Kidney (tissue), 14 donors: ENCODE results near the gene ADTRP. TPM values are rescaled to one million over a fixed set of nuclear protein-coding genes. Genes with fewer than 3 reads are reported as not detected.

ENCODE experiments used
- DNase-seq, 5 donors: peaks; one replicate each; pipeline ENCODE4 v3.0.0-alpha.2; 2013 to 2020
- FAIRE-seq: peaks from 2 replicates; lab custom pipeline; 2012; peaks lifted over from hg19 to GRCh38; lab: Jason Lieb, UNC
- H3K27ac ChIP-seq, 2 donors: one replicate each; pipeline ENCODE4 v1.7.0; 2013; ENCODE audit warnings: low read depth in 2 of 2, low read length in 2 of 2, inconsistent platforms in 1 of 2
- H3K27me3 ChIP-seq: one replicate; pipeline ENCODE4 v1.7.1; 2013; ENCODE audit warnings: low read length, inconsistent platforms; ENCODE audit not compliant: control insufficient read depth, insufficient read depth
- H3K36me3 ChIP-seq, 3 donors: one replicate each; pipeline versions ENCODE4 v1.7.0 to v1.7.1; 2013; ENCODE audit warnings: low read length in 3 of 3, control low read depth in 1 of 3, inconsistent platforms in 1 of 3; ENCODE audit not compliant: insufficient read depth in 3 of 3, control insufficient read depth in 2 of 3
- H3K4me1 ChIP-seq, 3 donors: one replicate each; pipeline versions ENCODE4 v1.7.0 to v1.7.1; 2013; ENCODE audit warnings: low read length in 3 of 3, inconsistent platforms in 1 of 3, low read depth in 1 of 3; ENCODE audit not compliant: control insufficient read depth in 2 of 3, insufficient read depth in 2 of 3
- H3K4me3 ChIP-seq, 3 donors: one replicate each; pipeline versions ENCODE4 v1.7.0 to v1.8.1; 2013; ENCODE audit warnings: low read length in 3 of 3, control low read depth in 1 of 3, inconsistent platforms in 1 of 3
- H3K9ac ChIP-seq, 3 donors: one replicate each; pipeline versions ENCODE4 v1.7.0 to v1.7.1; 2013; ENCODE audit warnings: low read length in 3 of 3, control low read depth in 1 of 3, inconsistent platforms in 1 of 3
- H3K9me3 ChIP-seq, 3 donors: one replicate each; pipeline versions ENCODE4 v1.7.0 to v1.7.1; 2013; ENCODE audit warnings: low read length in 3 of 3, control low read depth in 1 of 3, inconsistent platforms in 1 of 3; ENCODE audit not compliant: control insufficient read depth in 2 of 3, insufficient read depth in 1 of 3
- CTCF ChIP-seq: IDR thresholded peaks from 3 replicates; pipeline ENCODE4 v1.5.1; 2012; ENCODE audit warnings: mild to moderate bottlenecking, moderate library complexity, borderline replicate concordance; ENCODE audit not compliant: insufficient read depth; ENCODE audit errors: extremely low read depth
- intact Hi-C: fragments of 100-400 bp; cut with DNase I; formaldehyde crosslinking; loops from one replicate; pipeline ENCODE4 v1.11.1; 2022
- polyA plus RNA-seq: library from polyadenylated mRNA; stranded (reverse); fragments of 350-450 nt; fragmentation: Illumina TruSeq; extraction: RNeasy Lipid Tissue Mini Kit (QIAGEN cat#74804); gene quantifications from one replicate; pipeline ENCODE4 v1.2.3, GENCODE V29; 2014; ENCODE audit warnings: low read depth, low replicate concordance; ENCODE audit not compliant: insufficient read depth
- total RNA-seq: library from RNA; stranded (reverse); fragmentation: NEBNext Ultra II Directional; extraction: Animal tissue kit (Norgen Biotek cat#: 25700); gene quantifications from one replicate; pipeline ENCODE4 v1.2.1, GENCODE V29; 2021
- donor health status: control.
- donor health status: control.
- donor health status: control.
- donor health status: control.
- donor health status: control.
- donor health status: DM: yes; HTN: yes; CAD: no.
- donor health status: Normal renal cell carcinoma (clear cell type).

ADTRP gene
- total and polyA plus RNA-seq, 2 donors from 2014 or later = 2.7 to 5.9 TPM

- DNase-seq (no peak), FAIRE-seq (no peak)
- Histone ChIP-seq H3K27ac (no peak overlapping the region), H3K4me3 (no peak overlapping the region), H3K4me1 (peaks cover 3 to 12% (median 5%) of the 10 kb centered on the region in 3 donors), H3K27me3 (no peaks in the 10 kb centered on the region), H3K9me3 (no peaks in the 10 kb centered on the region), H3K36me3 (no peaks in the 10 kb centered on the region), H3K9ac (no peak overlapping the region)
- TF ChIP-seq CTCF = no peak
- intact Hi-C loops = no loop called here
Observed at GRCh38 chr6:11712760-11713159, 65.8 kb downstream of the ADTRP start.

- FAIRE-seq (no peak), DNase-seq (no peak)
- TF ChIP-seq CTCF = no peak
- Histone ChIP-seq H3K27me3 (no peaks in the 10 kb centered on the region), H3K9me3 (no peaks in the 10 kb centered on the region), H3K9ac (no peak overlapping the region), H3K36me3 (no peaks in the 10 kb centered on the region), H3K4me1 (peaks cover 3 to 12% (median 5%) of the 10 kb centered on the region in 3 donors), H3K4me3 (no peak overlapping the region), H3K27ac (no peak overlapping the region)
- intact Hi-C loops = no loop called here
Observed at GRCh38 chr6:11711984-11712711, 66.5 kb downstream of the ADTRP start.

- Histone ChIP-seq H3K9me3 (no peaks in the 10 kb centered on the region), H3K9ac (peak overlapping the region in 1 of 3 donors; percentile 14), H3K4me3 (no peak overlapping the region), H3K27ac (peak overlapping the region in 1 of 2 donors; percentile 39), H3K27me3 (no peaks in the 10 kb centered on the region), H3K4me1 (peaks cover 3 to 12% (median 5%) of the 10 kb centered on the region in 3 donors), H3K36me3 (no peaks in the 10 kb centered on the region)
- no peak for FAIRE-seq
- no peak for TF ChIP-seq CTCF
- peak in 2 of 5 donors; percentile 20 to 37 for DNase-seq
- intact Hi-C loops = no loop called here
Observed at GRCh38 chr6:11711003-11711983, 67.3 kb downstream of the ADTRP start.
